GM19099 (cell line): ENCODE results near the gene MOSMO.

Experiments
- POLR2A ChIP-seq: IDR thresholded peaks from 3 replicates; pipeline ENCODE4 v1.6.1; 2011; ENCODE audit warnings: low read depth; ENCODE audit not compliant: insufficient read length; ENCODE audit errors: extremely low read depth

The MOSMO gene

DNA sequence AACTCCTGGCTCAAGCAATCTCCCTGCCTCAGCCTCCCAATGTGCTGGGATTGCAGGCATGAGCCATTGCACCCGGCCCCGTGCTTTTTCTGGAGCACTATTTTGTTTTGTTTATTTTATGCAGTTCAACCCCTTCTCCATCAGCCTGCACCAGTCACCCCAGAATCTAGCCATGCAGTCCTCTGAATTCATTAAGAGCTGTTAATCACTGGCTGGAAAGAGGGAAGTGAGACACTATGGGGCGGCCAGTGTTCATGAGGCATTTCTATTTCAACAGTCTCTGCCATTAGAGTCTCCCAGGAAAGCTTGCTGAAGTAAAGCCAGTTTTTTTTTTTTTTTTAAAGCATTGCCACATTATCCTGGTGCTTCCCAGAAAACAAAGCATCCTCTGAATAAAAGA, 86.1 kb downstream of the MOSMO start:
- TF ChIP-seq POLR2A, result no peak

DNA sequence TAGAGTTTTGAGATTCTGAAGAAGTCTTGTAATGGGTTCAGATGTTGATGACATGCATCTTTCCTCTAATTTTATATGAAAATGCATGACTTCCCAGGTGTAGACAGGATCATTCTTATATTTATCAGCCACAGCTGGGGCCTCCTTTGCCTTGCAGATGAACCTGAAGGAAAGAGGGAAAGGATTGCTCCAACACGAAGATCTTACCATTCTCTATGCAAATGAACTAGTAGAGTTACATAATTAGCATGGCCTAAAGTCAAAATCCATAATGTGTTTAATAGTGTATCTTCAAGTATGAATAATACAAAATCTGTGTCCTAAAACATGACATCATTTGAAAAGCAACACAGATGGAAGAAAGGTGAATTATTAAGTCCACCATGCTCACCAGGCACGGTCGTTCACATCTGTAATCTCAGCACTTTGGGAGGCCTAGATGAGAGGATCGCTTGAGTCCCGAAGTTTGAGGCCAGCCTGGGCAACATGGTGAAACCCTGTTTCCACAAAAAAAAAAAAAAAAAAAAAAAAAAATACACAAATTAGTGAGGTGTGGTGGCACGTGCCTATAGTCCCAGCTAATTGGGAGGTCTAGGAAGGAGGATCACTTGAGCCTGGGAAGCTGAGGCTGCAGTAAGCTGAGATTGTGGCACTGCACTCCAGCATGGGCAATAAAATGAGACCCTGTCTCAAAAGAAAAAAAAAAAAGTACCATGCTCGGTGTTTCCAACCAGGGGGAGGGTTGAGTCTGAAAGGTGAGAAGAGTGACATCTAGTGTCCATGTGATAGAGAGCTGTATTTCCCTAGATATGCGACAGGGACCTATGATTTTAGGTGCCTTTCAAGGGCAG, 90.7 kb downstream of the MOSMO start:
- TF ChIP-seq POLR2A, result no peak

DNA sequence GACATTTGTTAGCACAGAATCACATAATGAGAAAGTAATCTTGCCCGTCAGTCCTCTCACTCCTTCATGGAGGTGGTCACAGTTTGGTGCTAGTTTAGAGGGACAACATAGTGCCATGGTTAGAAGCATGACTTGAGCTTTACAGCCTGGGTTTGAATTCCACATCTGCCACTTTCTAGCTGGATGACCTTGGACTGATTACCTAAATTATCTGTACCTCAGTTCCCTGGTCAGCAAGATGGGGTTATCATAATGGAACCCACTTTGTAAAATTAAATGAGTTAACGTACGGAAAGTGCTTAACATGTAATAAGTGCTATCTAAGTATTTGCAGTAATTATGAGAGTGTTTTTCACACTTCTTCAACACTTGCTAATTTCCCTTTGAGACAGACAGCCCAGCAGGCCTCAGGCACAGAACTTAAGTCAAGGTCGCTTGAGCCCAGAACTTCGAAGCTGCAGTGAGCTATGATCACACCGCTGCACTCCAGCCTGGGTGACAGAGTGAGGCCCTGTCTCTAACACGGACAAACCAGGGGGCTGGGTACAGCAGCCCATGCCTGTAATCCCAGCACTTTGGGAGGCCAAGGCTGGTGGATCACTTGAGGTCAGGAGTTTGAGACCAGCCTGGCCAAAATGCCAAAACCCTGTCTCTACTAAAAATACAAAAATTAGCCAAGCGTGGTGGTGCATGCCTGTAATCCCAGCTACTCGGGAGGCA, 91.5 kb downstream of the MOSMO start:
- no peak for TF ChIP-seq POLR2A

GRCh38 chr16:22103441-22103840, 95.5 kb downstream of the MOSMO start:
- TF ChIP-seq POLR2A, result no peak

GRCh38 chr16:22109258-22109898, 101.5 kb downstream of the MOSMO start:
- TF ChIP-seq POLR2A, result no peak

- no peak for TF ChIP-seq POLR2A
Observed at GRCh38 chr16:22116095-22116700, 108.3 kb downstream of the MOSMO start.

DNA sequence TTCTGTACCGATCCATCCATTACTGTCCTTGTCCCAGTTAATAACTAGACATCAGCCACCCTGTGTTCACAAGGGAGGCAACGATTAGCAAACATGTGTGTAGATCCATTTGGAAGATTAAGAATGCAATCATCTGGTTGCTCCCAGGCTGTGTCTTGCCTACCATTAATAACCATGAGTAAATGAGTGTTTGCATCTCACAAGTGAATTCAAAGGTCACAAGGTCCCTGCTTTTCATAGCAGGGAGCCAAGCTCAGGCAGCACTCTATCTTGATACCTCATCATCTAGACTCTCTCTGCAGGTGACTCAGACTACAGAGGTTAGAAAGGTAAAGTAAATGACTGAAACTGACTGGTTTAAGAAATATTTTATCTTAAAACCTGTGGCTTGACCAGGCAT, 109.7 kb downstream of the MOSMO start:
- TF ChIP-seq POLR2A, result no peak

GRCh38 chr16:22120440-22120839, 112.5 kb downstream of the MOSMO start:
- TF ChIP-seq POLR2A, result no peak

GRCh38 chr16:22122239-22122638, 114.3 kb downstream of the MOSMO start:
- TF ChIP-seq POLR2A, result no peak

DNA sequence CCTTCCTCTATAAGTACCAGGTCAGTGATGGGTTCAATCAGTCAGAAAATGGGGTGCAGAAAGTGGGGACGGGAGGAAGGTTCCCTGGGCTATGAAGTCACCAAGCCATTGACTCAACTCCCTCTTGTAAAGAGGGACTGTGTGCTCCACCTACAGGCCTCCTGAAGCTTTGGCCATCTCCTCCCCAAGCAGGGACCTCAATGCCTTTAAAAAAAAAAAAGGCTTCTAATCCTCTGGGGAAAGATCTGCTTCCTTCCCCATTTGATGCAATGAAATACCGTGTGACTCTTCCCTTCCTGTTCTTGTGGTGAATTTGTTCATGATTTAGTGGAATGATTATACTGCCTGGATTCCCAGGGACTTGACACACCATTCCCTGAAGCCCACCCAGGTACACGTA, 115.2 kb downstream of the MOSMO start:
- TF ChIP-seq POLR2A, result no peak

- TF ChIP-seq POLR2A, result no peak
Observed at GRCh38 chr16:22123759-22124490, 116.0 kb downstream of the MOSMO start.

- no peak for TF ChIP-seq POLR2A
Observed at GRCh38 chr16:22124583-22125284, 116.8 kb downstream of the MOSMO start.

DNA sequence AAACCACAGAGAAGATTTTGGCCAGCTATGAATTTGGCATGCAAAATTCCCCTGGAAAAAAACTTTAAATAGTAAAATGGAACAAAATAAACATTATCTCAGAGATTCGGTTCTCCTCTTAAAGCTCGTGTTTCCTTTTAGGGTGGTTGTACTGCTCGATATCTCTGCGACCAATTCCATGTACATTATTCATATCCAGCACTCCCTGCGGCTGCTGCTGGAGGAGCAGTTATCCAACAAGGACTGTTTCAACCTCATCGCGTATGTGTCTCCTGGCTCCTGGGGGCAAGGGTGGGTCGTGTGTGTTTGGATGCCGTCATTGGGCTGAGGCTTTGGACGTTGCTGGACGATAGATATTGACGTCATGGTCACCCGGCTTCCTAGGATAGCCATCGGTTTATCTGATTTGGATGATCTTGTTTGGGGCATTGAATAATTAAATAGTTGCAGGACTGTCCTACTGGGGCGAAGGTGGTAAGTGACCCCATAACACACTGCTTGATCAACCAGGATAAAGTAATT, 118.2 kb downstream of the MOSMO start:
- no peak for TF ChIP-seq POLR2A

- no peak for TF ChIP-seq POLR2A
Observed at GRCh38 chr16:22130528-22130927, 122.6 kb downstream of the MOSMO start.
